Forelimb muscle (tissue), 1 donor: ENCODE measurements around the gene UNC5A. TPM values are rescaled to one million over a fixed set of nuclear protein-coding genes. Genes with fewer than 3 reads are reported as not detected.

Experiments used
- DNase-seq: peaks from one replicate; pipeline ENCODE4 v3.0.0-alpha.2; 2013; ENCODE audit warnings: low read depth
- polyA plus RNA-seq: library from polyadenylated mRNA; unstranded; fragments of 120-200 nt; gene quantifications from one replicate; pipeline ENCODE4 v1.2.1, GENCODE V29; 2013; ENCODE audit not compliant: insufficient read length

Gene UNC5A
- polyA plus RNA-seq, 1 donor, result 1.7 TPM

DNA sequence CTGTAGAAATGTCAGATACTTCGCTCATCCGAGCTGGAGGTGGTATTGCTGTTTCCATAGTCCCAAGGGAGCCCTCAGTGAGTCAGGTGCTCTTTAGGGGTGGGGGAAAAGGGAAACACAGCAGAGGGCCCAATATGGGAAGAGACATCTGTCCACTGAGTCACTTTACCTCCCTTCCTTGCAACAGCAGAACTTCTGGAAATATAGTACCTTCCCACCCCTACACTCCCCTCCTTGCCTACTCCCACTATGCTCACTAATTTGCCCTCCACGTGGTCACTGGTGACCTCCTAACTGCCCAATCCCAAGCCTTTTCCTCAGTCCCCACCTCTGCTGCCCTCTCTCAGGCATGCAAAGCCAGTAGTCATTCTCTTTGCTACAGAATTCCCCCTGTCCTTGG, 86.9 kb downstream of the UNC5A start:
- DNase-seq, result no peak

DNA sequence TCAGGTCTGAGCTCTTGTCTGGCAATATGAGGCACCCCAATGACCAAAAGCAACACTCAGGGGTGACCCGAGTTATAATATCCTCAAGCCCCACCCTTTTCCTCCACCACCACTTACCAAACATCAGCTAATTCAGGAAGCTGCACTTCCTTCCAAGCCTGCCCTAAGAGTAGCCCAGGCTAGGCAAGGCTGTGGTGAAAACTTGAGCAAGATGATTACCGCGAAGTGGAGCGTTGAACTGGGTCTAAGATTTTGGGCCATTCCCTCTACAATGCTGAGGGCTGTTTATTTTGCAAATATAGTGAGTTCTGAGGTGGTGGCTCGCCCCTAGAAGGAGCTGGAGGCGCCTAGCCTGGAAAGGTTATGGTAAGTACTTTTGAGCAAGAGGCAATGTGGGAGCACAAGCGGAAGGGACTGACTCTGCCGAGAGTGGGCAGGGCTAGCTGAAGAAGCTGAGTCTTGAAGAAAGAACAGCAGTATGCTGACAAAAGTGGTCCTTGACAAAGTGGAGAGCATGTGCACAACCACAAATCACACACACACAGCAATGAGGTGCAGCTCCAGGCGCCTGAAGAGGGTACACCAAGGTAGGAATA, 89.0 kb downstream of the UNC5A start, which contains the start of gene HK3:
TSS of gene HK3 (minus strand) at position 51 of the 596 bp plus-strand sequence. CDS start 3,187 bp downstream, outside the sequence.
- no peak for DNase-seq

DNA sequence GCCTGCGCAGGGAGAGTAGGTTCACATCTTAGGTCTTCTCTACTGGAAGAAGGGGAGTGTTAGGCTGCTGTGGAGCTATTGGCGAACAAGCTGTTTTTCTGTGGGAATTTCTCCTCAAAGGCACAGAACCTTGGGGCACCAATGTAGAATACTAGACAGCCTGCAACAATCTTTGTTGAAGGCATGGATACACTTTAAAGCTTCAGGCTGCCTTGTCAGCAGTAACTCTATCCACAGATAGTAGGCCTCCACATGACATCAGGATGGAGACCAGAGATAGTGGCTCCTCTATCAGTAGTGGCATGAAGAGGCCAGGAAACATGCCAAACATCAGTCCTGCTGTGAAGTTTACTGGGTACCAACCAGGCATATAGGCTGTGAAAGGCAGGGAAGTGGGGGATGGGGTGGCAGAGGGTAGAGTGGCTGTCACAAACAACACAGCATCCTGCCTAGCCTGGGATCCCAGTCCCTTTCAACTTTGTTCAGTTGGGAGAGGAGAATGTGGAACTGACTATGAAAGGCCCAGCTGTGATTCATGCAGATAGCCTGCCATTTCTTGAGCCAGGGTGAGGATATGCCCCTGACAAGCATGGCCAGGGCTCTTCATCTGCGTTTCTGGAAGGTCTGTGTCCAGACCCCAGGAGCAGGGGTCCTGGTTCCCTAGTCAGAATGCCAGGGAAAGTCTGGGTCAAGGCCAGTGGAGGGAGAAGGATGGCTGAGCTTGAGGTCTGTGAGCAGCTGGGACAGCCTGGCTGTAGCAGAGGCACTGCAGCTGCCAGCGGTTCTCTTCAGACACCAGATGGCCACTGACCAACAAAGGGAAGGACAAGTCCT, 89.8 kb downstream of the UNC5A start:
- no peak for DNase-seq

DNA sequence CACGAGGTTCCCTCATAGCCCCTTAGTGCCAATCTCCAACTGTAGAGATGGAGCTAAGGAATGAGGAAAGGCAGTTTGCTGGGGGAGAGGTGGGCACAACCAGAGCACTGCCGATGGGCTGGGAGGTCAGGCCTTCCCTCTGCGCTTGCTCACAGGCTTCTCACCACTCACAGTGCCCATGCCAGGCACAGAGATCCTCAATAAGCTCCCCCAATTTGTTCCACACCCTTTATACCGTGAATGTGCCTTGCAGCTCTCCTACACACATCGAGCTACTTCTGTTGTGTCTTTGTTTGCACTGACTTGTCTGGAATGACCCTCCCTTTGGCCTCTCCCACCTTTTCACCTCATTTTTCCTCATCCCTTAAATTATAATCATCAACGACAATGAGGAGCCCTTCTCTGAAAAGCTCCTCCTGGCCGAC, 90.4 kb downstream of the UNC5A start:
- no peak for DNase-seq

DNA sequence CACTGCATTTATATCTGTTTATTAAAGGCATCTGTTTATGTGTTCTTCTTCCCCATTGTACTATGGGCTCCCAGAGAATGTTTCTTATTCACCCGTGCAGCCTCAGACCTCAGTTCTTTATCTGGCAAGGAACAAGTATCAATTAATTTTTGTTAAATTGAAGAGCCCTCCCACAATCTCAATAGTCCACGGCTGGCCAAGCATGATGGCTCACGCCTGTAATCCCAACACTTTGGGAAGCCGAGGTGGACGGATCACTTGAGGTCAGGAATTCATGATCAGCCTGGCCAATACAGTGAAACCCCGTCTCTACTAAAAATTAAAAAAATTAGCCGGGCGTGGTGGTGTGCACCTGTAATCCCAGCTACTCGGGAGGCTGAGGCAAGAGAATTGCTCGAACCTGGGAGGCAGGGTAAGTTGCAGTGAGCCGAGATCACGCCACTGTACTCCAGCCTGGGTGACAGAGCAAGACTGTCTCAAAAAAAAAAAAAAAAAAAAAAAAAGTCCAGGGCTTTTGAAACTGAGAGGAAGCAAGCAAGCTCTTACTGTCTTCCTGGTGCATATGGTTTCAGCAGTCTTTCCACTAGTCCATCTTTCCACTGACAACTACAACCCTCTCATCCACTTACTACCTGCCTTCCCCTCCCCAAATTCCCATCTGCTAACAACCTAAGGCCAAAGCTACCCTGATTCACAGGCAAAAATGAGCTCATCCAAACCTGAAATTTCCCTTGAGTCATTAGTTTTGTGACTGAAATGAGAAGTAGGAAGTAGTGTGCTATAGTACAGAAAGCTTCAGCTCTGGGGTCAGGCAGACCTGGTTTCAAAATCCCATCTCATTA, 91.1 kb downstream of the UNC5A start:
- no peak for DNase-seq

DNA sequence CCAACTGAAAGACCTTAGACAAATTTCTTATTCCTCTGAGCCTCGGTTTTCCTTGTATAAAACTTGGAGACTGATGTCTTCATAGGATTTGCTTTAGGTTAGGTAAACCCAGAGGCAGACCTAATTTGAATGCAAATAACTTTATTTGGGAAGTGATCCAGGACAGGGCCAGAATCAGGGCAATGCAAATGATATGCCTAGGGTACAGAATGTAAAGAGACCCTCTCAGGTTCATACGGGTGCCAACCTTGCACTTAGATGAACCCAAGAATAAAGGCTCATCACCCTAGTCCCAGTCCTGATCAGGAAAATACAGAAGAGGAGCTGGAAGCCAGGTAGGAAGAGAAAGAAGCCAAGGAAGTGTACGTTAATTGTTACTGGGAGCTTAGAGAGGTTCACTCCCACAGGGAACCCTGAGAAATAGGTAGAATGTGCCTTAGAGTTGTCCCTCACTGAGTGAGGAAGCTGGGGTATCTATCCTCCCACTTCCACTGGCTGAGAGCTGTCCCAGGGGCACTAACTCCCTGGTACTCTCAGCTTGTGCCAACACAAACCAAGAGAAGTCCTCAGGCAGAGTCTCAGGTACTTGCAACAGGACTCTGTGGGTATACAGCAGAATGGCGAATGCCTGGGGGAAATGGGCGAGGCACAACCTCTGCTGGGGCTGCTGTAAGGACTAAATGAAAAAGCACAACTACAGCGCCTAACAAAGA, 91.9 kb downstream of the UNC5A start:
- no peak for DNase-seq

DNA sequence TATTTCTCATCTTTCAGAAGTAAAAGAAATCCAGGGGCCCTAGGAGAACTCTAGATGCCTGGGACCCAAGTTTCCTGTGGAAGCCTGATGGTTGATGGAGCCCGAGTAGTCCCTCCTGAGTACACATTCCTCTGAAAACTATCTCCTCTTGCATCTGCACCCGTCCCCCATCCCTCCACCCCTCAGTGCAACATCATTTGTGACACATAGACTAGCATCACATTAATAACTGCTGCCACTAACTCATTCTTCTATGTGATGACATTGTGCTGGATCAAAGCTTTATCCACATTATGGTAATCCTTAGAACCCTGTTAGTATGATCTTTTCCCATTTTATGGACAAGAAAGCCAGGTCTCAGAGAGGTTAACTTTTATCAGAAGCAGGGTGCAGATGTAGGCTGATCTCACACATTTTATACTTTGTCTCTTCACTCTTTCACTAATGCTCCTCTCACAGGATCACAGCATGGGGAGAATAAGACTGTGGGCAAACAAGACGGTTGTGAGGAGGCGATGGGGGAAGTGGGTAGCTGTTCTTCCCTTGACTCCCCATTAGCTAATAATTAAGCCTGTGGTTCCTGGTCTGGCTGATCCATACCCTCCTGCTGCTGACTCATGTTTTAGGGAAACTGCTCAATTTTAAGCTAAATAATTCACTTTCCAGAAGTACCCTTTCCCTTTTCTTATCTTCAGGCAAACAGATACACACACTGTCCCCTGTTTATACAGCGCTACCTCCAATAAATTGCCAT, 92.7 kb downstream of the UNC5A start:
- DNase-seq, result no peak

DNA sequence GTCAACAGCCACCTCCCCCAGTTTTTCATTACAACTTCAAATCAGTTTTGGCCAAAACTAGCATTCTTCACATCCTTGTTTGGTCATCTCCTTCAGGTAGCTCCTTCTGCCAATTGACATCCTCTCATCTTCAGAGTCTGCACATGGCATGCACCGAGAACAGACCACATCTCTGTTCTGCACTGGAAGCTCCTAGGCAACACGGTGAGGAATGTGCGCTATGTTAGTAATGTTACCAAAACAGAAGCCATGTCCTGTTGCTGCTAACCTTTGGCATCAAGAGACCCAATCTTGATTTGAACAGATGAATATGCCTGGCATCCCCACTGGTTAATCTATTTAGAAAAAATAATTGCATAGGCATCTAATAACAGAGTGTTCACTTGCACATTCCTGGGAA, 93.9 kb downstream of the UNC5A start:
- no peak for DNase-seq

DNA sequence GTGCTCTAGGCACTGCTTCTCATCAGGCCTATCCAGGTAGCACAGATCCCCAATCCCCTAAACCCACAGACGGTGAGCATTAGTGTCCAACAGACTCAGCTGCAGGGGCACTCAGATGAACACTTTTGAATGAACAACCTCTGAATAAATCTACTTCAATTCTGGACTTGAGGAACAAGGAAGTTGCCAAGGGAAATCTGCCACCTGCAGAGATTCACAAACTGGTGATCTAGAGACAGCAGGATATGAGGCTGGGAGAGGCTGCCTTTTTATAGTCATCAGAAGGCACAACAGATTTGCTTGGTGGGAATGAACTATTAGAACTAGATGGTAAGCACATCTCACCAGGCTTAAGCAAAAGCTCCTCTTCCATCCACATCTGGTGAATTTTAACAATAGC, 95.8 kb downstream of the UNC5A start:
- DNase-seq, result no peak

DNA sequence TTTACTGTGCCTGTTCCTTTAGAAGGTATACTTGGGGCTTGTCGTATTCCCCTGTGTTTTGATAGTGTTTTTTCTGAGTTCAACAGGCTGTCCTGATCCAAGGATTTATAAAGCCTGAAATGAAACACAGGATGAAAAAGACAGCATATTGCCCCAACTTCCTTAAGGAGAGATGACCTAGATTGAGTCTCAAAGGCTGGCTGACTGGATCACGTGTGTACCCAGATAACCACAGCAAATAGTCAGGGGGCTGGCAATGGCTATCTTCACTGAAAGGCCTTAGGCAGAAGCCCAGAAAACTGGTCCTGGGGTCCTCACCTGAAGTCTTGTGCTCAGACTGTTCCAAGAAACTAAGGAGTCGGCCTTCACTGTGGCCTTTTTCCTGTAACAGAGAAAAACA, 96.4 kb downstream of the UNC5A start:
- DNase-seq, result no peak

DNA sequence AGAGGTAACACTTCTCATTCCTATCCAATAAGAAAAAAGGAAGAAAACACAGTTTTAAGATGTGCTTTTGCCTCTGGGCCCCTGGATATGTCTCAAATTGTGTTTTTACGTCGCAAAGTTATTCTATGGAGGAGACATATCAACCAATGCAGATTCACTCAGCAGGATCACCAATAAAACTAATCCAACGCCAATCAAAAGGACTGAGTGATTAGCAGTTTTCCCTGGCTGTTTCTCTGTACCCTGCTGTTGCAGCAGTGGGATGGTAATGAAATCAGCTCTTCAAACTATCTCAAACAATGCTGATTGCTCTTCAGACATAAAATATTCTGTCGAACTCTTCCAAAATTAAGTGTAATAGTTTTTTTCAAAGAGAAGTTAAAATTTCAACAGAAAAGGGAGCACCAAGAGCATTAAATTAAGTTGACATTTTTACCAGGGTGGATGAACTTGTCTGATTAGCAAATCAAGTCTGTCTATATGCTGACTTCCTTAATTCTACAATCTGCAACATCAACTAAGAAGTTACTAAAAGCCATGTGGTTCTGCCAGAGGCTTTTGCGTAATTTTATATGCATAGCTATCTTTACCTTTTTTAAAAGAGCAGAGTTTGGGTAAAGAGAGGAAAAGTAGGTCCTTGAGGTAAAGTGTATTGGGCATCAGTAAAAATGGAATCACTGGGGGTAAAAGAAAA, 98.5 kb downstream of the UNC5A start:
- DNase-seq, result no peak

DNA sequence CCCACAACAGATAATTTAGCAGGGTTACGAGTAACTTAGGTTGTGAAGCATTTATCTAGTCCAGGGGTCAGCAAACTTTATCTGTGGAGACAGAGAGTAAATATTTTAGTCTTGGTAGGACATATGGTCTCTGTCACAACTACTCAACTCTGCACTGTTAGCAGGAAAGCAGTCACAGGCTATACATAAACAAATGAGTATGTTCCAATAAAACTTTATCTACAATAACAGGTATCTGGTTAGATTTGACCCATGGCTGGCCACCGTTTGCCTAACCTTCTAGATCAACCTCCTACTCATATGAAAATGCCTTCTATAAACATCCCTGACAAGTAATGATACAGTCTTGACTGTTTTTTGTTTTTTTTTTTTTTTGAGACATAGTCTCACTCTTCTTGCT, 101.8 kb downstream of the UNC5A start:
- DNase-seq, result no peak

DNA sequence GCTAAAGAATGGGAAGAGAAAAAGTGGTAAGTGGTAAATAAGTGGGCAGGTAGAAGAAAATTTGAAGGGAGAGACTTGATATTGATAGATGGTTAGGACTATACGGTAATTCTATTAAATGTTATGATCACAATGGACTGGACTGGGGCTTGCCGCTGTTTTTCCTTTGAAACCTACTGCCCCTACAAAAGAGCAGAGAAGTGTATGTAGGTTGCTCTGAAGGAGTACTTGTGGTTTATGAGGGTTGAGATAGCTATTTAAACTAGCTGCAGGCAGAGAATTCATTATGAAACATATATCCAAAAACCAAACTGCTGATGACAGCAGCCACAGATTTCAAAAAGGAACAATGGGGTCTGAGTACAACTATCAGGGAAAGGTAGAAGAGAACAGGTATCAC, 105.5 kb downstream of the UNC5A start:
- DNase-seq, result no peak

DNA sequence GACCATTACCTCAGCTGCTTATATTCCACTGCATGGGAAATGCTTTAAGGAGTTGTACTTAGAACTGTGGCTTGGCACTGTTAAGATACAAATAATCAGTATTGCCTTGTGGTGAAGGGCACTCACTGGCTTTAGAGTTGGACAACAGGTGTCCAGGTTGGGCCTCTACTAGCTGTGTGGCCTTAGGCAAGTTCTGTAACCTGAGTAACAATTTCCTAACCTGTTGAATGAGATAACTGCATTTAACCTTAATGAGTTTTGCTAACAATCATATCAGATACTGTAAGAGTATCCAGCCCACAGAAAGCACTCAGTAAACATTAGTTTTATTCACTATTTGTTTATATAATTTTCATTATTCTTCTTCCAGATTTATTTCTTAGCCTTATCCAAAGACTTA, 106.0 kb downstream of the UNC5A start:
- no peak for DNase-seq

DNA sequence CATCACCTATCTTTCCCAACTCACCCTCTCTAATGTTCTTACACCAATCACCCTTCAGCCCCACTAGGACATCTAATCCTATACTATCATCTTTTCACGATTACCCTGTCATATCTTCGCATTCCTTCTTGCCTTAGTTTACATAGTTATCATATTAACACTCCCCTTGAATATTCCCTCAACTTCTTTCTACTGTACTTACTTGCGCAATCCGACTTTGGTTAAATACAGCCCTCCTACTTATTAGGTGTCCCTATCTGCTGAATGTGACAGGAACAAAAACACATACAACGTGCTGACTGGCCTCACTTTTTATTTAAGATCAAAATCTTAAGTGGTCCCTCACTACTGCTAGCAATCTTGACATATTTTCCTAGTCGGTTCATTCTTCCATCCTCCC, 108.3 kb downstream of the UNC5A start:
- no peak for DNase-seq

DNA sequence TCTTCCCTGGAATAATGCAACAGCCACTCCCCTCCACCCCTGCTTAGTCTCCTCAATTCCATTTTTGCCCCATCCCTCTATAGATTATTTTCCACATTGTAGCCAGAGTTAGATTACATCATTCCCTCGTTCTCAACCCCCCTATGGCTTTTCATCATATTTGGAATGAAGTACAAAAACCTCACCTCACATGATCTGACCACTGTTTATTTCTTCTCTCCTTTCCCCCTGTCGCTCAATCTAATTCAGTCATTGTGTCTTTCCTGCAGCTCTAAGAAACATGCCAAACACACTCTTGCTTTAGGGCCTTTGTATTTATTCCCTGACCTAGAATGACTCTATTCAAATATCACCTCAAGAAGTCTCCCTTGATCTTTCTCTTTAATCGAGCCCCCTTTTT, 111.4 kb downstream of the UNC5A start:
- no peak for DNase-seq

DNA sequence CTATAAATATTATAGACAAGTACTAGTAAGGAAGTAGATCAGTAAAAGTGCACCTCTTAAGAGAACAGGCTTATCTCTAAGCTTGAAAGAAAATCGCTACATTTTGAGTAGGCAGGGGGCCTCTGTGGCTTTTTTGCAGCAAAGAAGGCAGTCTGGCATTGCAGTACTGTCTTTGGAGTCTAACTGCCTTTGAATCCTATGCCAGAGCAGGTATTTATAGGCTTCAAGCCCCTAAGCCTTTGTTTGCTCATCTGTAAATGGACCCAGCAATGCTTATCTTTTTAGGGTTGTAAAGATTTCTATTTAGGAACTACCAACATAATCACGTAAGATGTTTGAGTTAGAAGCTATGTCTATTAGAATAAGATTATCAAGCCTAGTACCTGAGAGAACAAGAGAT, 112.5 kb downstream of the UNC5A start:
- DNase-seq, result no peak

DNA sequence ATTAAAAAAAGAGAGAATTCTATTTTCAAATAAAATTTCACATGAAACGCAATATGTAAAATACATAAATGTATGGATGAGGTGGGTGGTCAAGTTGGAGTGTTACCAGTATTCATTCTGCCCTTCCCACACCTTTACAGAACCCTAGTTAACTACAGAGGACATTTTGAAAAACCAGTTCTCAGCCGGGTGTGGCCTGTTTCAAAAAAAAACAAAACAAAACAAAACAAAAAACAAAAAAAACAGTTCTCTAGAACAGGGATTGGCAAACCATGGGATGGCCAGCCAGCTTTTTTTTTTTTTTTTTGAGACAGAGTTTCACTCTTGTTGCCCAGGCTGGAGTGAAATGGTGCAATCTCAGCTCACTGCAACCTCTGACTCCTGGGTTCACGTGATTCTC, 117.2 kb downstream of the UNC5A start:
- DNase-seq, result no peak

DNA sequence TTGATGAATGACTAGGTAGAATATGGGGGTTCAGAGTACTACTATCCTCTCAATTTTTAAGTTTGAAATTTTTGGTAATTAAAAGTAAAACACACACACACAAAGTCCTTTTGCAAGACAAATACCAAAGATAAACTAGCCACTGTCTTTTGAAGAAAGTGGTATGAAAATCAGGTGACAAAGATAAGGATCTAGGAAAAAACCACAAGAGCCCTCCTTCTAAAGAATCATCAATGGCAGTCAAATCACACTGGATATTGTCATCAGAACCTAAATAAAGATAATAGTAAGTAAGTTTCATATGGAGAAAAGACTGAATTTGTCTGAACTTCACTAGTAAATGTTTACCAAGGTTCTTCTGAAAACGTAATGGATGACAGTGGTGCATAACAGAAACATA, 119.3 kb downstream of the UNC5A start:
- no peak for DNase-seq
